ENCODE measurements around the gene MVB12A. TPM values are rescaled to one million over a fixed set of nuclear protein-coding genes. Genes with fewer than 3 reads are reported as not detected.

MVB12A gene
- 24.2 TPM for polyA plus RNA-seq (2013, experiment 1 of 2)
- polyA plus RNA-seq (2013, experiment 2 of 2): 22.3 TPM

GRCh38 chr19:17419621-17420474, at the start of gene MVB12A:
TSS of gene MVB12A (plus strand) at chr19:17420047. CDS start at chr19:17420136, 89 bp downstream.
- H3K27me3 ChIP-seq (ENCODE audit: insufficient read depth, low read length, poor library complexity): no peaks in the 10 kb centered on the region
- no peaks in the 10 kb centered on the region for H3K36me3 ChIP-seq (ENCODE audit: control insufficient read depth, insufficient read depth, low read length)
- H3K9ac ChIP-seq (ENCODE audit: low read length): peak within 1 kb of the TSS; percentile 77
- H3K27ac ChIP-seq (ENCODE audit: low read depth, low read length): peak within 1 kb of the TSS; percentile 28
- H3K79me1 ChIP-seq (ENCODE audit: low read length): no peaks in the 10 kb centered on the region
- no peaks in the 10 kb centered on the region for H3K79me2 ChIP-seq (ENCODE audit: control insufficient read depth, insufficient read depth, low read length)
- no peak within 1 kb of the TSS for H2BK120ac ChIP-seq (ENCODE audit: low read depth, low read length)
- H2BK15ac ChIP-seq (replicated peaks; ENCODE audit: low read depth): no peak within 1 kb of the TSS
- peak within 1 kb of the TSS; percentile 89 for H3K56ac ChIP-seq (ENCODE audit: low read length)
- H3K23ac ChIP-seq (ENCODE audit: low read length): no peak within 1 kb of the TSS
- H3K4me2 ChIP-seq (ENCODE audit: low read length): peak within 1 kb of the TSS; percentile 91
- H2BK5ac ChIP-seq (ENCODE audit: low read length): no peak within 1 kb of the TSS
- H3K4me3 ChIP-seq (ENCODE audit: low read length): peak within 1 kb of the TSS; percentile 90
- DNase-seq: peak; percentile 100
- no CpG with 5 or more reads among the region's 85 CpGs for WGBS (ENCODE audit: extremely low coverage, insufficient coverage, low lambda C conversion rate)
- no peak within 1 kb of the TSS for H4K5ac ChIP-seq (ENCODE audit: low read length)
- peak within 1 kb of the TSS; percentile 18 for H2AK5ac ChIP-seq (ENCODE audit: low read length)
- H3K4me1 ChIP-seq (ENCODE audit: control insufficient read depth, low read depth, low read length): peaks cover 3% of the 10 kb centered on the region
- H3K18ac ChIP-seq (ENCODE audit: low read length): peak within 1 kb of the TSS; percentile 11
- H4K8ac ChIP-seq (ENCODE audit: low read depth, low read length): no peak within 1 kb of the TSS
- H3K4ac ChIP-seq (ENCODE audit: low read depth, low read length): peak within 1 kb of the TSS; percentile 48

DNA sequence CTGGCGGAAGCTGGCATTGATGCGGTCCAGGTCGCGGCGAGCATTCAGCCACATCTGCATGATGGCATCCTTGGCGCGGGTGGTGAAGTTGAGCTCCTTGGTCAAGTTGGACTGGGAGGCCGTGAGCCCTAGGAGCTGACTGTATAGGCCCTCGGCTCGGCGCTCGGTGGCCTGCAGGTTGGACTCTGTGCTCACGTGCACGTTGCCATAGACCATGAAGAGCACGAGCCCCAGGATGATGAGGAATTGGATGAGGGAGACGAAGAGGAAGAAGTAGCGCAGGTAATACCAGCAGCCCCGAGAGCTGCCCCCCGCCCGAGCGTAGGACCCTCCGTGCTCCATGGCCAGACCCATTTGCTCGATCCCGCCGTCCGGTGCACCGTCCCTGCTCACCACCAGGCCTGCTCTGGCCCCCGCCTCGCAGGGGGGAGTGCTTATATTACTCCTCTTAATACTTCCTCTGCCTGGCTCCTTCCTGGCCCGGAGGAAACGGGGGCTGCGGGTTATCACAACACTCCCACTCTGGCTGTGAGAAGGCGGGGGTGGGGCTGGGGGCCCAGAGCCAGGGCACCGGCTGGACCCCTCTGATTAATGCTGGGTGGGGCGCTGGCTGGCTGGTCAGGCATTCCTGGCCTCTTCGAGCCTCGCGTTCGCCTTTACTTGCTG, 42.8 kb upstream of the MVB12A start, which contains the start of gene PLVAP:
PLVAP (minus strand) TSS at position 408 of the 666 bp plus-strand sequence; CDS start at position 354, 54 bp downstream.
- H3K4me1 ChIP-seq (ENCODE audit: control insufficient read depth, low read depth, low read length): no peaks in the 10 kb centered on the region
- H3K18ac ChIP-seq (ENCODE audit: low read length): no peak within 1 kb of the TSS
- H3K4me2 ChIP-seq (ENCODE audit: low read length): no peak within 1 kb of the TSS
- H3K79me1 ChIP-seq (ENCODE audit: low read length): no peaks in the 10 kb centered on the region
- no peak within 1 kb of the TSS for H3K4me3 ChIP-seq (ENCODE audit: low read length)
- no peak within 1 kb of the TSS for H2AK5ac ChIP-seq (ENCODE audit: low read length)
- no peaks in the 10 kb centered on the region for H3K79me2 ChIP-seq (ENCODE audit: control insufficient read depth, insufficient read depth, low read length)
- H3K36me3 ChIP-seq (ENCODE audit: control insufficient read depth, insufficient read depth, low read length): no peaks in the 10 kb centered on the region
- WGBS (ENCODE audit: extremely low coverage, insufficient coverage, low lambda C conversion rate): no CpG with 5 or more reads among the region's 39 CpGs
- H4K8ac ChIP-seq (ENCODE audit: low read depth, low read length): no peak within 1 kb of the TSS
- no peak within 1 kb of the TSS for H3K27ac ChIP-seq (ENCODE audit: low read depth, low read length)
- H3K27me3 ChIP-seq (ENCODE audit: insufficient read depth, low read length, poor library complexity): no peaks in the 10 kb centered on the region
- no peak within 1 kb of the TSS for H4K5ac ChIP-seq (ENCODE audit: low read length)
- no peak within 1 kb of the TSS for H3K56ac ChIP-seq (ENCODE audit: low read length)
- no peak within 1 kb of the TSS for H2BK15ac ChIP-seq (replicated peaks; ENCODE audit: low read depth)
- H2BK120ac ChIP-seq (ENCODE audit: low read depth, low read length): no peak within 1 kb of the TSS
- no peak within 1 kb of the TSS for H3K23ac ChIP-seq (ENCODE audit: low read length)
- DNase-seq: no peak
- no peak within 1 kb of the TSS for H3K9ac ChIP-seq (ENCODE audit: low read length)
- no peak within 1 kb of the TSS for H2BK5ac ChIP-seq (ENCODE audit: low read length)
- H3K4ac ChIP-seq (ENCODE audit: low read depth, low read length): no peak within 1 kb of the TSS

GRCh38 chr19:17378271-17378670, 41.6 kb upstream of the MVB12A start:
- Histone ChIP-seq H4K8ac (ENCODE audit: low read depth, low read length) (no peak overlapping the region), H3K4ac (ENCODE audit: low read depth, low read length) (no peak overlapping the region), H2BK120ac (ENCODE audit: low read depth, low read length) (no peak overlapping the region), H3K36me3 (ENCODE audit: control insufficient read depth, insufficient read depth, low read length) (no peaks in the 10 kb centered on the region), H3K23ac (ENCODE audit: low read length) (no peak overlapping the region), H3K18ac (ENCODE audit: low read length) (no peak overlapping the region), H3K4me1 (ENCODE audit: control insufficient read depth, low read depth, low read length) (no peaks in the 10 kb centered on the region), H3K27me3 (ENCODE audit: insufficient read depth, low read length, poor library complexity) (no peaks in the 10 kb centered on the region), H3K27ac (ENCODE audit: low read depth, low read length) (no peak overlapping the region), H3K4me3 (ENCODE audit: low read length) (no peak overlapping the region), H3K79me1 (ENCODE audit: low read length) (no peaks in the 10 kb centered on the region), H3K56ac (ENCODE audit: low read length) (no peak overlapping the region), H2AK5ac (ENCODE audit: low read length) (no peak overlapping the region), H2BK15ac (replicated peaks; ENCODE audit: low read depth) (no peak overlapping the region), H3K9ac (ENCODE audit: low read length) (no peak overlapping the region), H2BK5ac (ENCODE audit: low read length) (no peak overlapping the region), H3K79me2 (ENCODE audit: control insufficient read depth, insufficient read depth, low read length) (no peaks in the 10 kb centered on the region), H4K5ac (ENCODE audit: low read length) (no peak overlapping the region), H3K4me2 (ENCODE audit: low read length) (no peak overlapping the region)
- no peak for DNase-seq
- no CpG with 5 or more reads among the region's 13 CpGs for WGBS (ENCODE audit: extremely low coverage, insufficient coverage, low lambda C conversion rate)

DNA sequence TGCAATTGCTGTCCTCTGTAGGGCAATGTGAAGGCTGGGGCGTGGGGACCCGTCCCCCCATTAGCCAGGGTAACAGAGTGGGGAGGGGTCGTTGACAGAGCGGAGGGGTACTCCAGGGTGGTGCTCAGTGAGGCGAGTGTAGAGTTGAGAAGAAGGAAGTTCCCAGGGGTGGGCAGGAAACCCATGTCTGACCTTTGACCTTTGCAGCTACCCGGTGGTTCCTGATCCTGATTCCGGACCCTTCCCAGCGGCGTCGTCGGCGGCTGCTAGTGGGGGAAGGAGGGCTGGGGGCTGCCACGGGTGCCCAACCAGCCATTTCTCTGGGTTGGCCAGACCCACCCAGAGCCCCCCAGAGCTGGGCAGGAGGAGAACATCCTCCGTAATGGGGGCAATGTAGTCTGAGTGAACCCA, 40.6 kb upstream of the MVB12A start:
- Histone ChIP-seq H2BK5ac (ENCODE audit: low read length) (no peak overlapping the region), H3K27me3 (ENCODE audit: insufficient read depth, low read length, poor library complexity) (no peaks in the 10 kb centered on the region), H3K4ac (ENCODE audit: low read depth, low read length) (no peak overlapping the region), H4K8ac (ENCODE audit: low read depth, low read length) (peak overlapping the region; percentile 7), H3K4me3 (ENCODE audit: low read length) (no peak overlapping the region), H3K27ac (ENCODE audit: low read depth, low read length) (no peak overlapping the region), H3K9ac (ENCODE audit: low read length) (no peak overlapping the region), H3K18ac (ENCODE audit: low read length) (no peak overlapping the region), H3K56ac (ENCODE audit: low read length) (peak overlapping the region; percentile 52), H2BK15ac (replicated peaks; ENCODE audit: low read depth) (no peak overlapping the region), H3K79me1 (ENCODE audit: low read length) (no peaks in the 10 kb centered on the region), H3K4me1 (ENCODE audit: control insufficient read depth, low read depth, low read length) (no peaks in the 10 kb centered on the region), H2BK120ac (ENCODE audit: low read depth, low read length) (no peak overlapping the region), H3K23ac (ENCODE audit: low read length) (no peak overlapping the region), H4K5ac (ENCODE audit: low read length) (no peak overlapping the region), H3K36me3 (ENCODE audit: control insufficient read depth, insufficient read depth, low read length) (no peaks in the 10 kb centered on the region), H3K79me2 (ENCODE audit: control insufficient read depth, insufficient read depth, low read length) (no peaks in the 10 kb centered on the region), H2AK5ac (ENCODE audit: low read length) (no peak overlapping the region), H3K4me2 (ENCODE audit: low read length) (no peak overlapping the region)
- DNase-seq: peak; percentile 55
- WGBS (ENCODE audit: extremely low coverage, insufficient coverage, low lambda C conversion rate): no CpG with 5 or more reads among the region's 14 CpGs

- H4K8ac ChIP-seq (ENCODE audit: low read depth, low read length): no peak overlapping the region
- no peak overlapping the region for H3K4me3 ChIP-seq (ENCODE audit: low read length)
- no peaks in the 10 kb centered on the region for H3K27me3 ChIP-seq (ENCODE audit: insufficient read depth, low read length, poor library complexity)
- H3K27ac ChIP-seq (ENCODE audit: low read depth, low read length): no peak overlapping the region
- no peak overlapping the region for H4K5ac ChIP-seq (ENCODE audit: low read length)
- H2BK5ac ChIP-seq (ENCODE audit: low read length): no peak overlapping the region
- H3K79me1 ChIP-seq (ENCODE audit: low read length): no peaks in the 10 kb centered on the region
- no peak overlapping the region for H3K18ac ChIP-seq (ENCODE audit: low read length)
- no peak overlapping the region for H3K4ac ChIP-seq (ENCODE audit: low read depth, low read length)
- no peaks in the 10 kb centered on the region for H3K36me3 ChIP-seq (ENCODE audit: control insufficient read depth, insufficient read depth, low read length)
- no peak overlapping the region for H3K9ac ChIP-seq (ENCODE audit: low read length)
- no peaks in the 10 kb centered on the region for H3K79me2 ChIP-seq (ENCODE audit: control insufficient read depth, insufficient read depth, low read length)
- WGBS (ENCODE audit: extremely low coverage, insufficient coverage, low lambda C conversion rate): no CpG with 5 or more reads among the region's 5 CpGs
- H2BK120ac ChIP-seq (ENCODE audit: low read depth, low read length): no peak overlapping the region
- no peaks in the 10 kb centered on the region for H3K4me1 ChIP-seq (ENCODE audit: control insufficient read depth, low read depth, low read length)
- H2AK5ac ChIP-seq (ENCODE audit: low read length): no peak overlapping the region
- H3K4me2 ChIP-seq (ENCODE audit: low read length): no peak overlapping the region
- H2BK15ac ChIP-seq (replicated peaks; ENCODE audit: low read depth): no peak overlapping the region
- H3K23ac ChIP-seq (ENCODE audit: low read length): no peak overlapping the region
- no peak for DNase-seq
- no peak overlapping the region for H3K56ac ChIP-seq (ENCODE audit: low read length)
These were observed 39.3 kb upstream of the MVB12A start for GRCh38 chr19:17380426-17381138.
